ENCODE data around the gene GFOD1.
A peak's percentile ranks its signal among the peaks of the same experiment; 100 is the strongest.
"Not testable (repeated sequence)": the region's sequence is repeated elsewhere in the genome, so short reads cannot be mapped to it uniquely, and the experiment has no call there.

GFOD1 gene

DNA sequence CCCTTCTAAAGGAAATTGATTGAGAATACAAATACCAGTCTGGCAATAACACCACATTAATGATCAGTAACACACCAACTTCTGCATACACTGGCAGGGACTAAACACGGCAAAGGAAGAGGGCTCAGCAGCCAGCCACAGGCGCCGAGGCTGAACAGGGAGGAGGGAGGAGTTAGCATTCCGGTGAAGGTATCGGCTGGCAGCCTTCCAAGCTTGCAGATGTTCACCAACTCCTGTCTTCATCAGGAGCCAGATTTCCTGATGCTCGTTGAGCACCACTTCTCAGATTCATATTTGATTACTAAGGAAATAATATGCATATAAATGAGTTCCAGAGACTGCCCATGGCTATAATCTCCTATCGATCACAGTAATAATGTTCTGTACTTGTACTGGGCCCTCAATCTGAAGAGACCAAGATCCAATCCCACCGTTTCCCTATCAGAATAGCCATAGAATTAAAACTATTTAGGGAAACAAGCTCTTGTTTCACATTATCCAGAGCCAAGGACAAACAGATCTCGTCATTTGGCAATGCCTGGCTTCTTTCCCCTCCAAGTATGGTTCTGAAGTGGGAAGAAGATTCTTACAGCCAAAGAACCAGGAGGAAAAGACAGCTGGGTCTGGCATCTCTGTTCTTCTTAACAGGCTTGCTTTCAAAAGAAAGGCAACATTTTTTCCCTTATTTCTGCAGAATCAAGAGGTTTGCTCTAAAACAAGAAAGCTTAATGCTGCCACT is 42.2 kb downstream of the GFOD1 start:
- DNase-seq (ENCODE audit: low spot score), result peak; percentile 61
- no peak for FAIRE-seq

GRCh38 chr6:13444604-13445003 is 42.8 kb downstream of the GFOD1 start:
- FAIRE-seq (no peak), DNase-seq (ENCODE audit: low spot score) (no peak)

- not testable (repeated sequence) for DNase-seq (ENCODE audit: low spot score); FAIRE-seq
These were observed 43.4 kb downstream of the GFOD1 start for GRCh38 chr6:13443978-13444377.

DNA sequence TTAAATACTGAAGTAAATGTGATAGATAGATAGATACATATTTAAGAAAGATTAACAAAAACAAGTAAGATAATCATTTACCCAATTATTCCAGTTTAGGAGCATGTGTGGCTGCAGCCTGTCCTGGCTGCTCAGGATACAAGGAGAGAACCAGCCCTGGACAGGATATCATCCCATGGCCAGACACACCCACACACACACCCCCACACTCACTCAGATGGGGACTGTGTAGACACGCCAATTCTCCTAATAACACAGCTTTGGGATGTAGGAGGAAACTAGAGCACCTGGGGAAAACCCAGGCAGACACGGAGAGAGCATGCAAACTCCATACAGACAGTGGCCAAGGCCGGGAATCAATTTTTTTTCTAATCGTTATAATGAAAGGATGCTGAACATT is 45.6 kb downstream of the GFOD1 start:
- DNase-seq (ENCODE audit: low spot score), result no peak
- FAIRE-seq, result no peak

DNA sequence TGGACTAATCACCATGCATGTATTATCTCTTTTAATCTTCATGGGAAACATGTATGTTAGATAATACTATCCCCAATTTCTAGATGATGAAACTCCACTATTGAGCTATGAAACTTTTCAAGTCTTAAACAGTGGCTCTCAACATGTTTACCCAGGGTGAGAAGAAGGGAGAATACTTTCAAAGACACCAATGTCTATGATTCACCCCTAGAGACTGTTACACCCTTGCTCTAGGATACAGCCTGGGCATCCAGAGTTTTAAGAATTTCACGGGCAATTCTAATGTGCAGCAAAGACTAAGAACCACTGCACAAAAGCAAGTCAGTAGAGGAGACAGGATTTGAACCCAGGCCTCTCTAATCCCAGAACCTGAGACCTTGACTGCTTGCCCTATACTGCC is 47.8 kb downstream of the GFOD1 start:
- FAIRE-seq (no peak), DNase-seq (ENCODE audit: low spot score) (no peak)

DNA sequence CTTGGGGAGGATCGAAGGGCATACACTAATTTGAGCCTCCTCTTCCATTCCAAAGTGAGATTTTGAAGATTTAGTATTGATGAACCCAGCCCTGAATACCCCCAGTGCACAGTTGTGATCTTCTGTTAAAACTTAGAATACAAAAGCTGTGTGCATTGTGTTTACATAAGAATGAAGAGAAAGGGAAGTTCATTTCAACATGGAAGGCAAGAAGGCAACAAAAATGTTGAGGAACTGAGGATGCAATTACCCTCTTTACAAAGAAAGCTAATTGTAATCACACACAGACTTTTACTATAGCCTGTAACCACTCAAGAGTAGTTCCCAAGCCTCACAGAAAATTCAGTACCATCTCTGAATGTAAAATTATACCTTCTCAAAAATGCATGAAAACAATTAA is 49.3 kb downstream of the GFOD1 start:
- DNase-seq (ENCODE audit: low spot score) (no peak), FAIRE-seq (no peak)

DNA sequence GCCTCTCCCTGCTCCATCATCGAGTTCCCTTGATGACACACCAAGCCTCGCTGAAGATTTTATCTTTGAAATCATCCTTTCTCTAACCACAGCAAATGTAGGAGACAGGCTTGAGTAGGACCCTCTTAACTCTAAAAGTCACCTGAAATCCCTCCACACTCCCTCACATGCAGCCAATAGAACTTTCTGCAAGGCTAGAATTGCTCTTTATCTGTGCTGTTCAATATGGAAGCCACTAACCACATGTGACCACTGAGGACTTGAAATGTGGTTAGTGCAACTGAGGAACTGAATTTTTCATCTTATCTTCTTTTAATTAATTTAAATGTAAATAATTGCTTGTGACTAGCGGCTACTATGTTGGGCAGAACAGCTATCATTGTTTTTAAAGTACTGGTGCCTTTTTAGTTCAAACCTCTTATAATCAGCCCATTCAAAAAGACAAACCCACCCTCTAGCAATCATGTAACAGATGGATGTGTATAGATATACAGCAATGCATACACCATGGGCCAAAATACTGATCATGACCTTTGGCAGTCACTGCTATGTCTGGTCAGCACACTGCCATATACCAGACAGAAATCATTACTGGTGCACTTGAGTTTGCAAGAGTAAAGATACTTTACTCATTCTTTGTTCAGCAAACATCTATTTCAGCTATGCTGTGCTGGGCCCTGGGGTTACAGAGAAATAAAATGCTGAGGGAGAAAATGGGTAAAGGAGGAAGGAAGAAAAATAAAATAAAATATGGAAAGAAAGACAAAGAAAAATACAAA is 50.0 kb downstream of the GFOD1 start:
- DNase-seq (ENCODE audit: low spot score) (no peak), FAIRE-seq (no peak)

DNA sequence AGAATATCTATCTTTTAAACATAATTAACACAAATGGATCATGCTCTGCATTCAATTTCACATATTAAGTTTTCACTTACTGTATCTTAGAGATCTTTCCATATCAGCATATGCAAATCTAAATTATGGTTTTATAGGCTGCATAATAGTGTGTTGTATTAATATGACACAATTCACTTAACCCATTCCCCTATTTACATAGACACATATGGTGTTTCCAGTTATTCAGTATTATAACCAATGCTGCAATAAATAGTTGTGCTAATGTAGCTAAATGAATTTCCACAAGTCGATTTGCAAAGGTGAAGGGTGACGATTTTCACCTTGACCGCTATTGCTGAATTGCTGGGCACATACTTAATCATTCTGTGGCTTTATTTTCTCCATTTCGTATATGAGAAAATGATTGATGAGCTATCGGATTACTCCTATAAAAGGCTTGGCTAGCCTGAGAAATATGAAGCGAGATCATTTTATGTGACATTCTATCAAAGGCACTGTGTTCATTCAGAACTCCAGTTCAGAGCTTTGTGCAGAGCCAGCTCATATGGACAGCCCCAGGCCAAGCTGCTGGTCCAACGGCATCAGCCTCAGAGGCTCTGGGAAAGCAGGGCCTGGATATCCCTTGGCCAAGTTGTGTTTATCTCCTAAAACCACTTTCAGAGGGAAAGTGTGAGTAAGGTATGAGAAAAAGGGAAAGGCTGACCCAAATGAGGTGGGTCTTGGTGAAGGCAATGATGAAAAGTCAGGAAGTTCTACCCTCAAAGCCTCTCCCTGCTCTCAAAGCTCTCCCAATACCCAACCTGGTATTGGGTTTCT is 50.8 kb downstream of the GFOD1 start:
- FAIRE-seq, result no peak
- DNase-seq (ENCODE audit: low spot score), result no peak

- DNase-seq (ENCODE audit: low spot score) (no peak), FAIRE-seq (no peak)
These were observed 51.7 kb downstream of the GFOD1 start for GRCh38 chr6:13435477-13436246.

DNA sequence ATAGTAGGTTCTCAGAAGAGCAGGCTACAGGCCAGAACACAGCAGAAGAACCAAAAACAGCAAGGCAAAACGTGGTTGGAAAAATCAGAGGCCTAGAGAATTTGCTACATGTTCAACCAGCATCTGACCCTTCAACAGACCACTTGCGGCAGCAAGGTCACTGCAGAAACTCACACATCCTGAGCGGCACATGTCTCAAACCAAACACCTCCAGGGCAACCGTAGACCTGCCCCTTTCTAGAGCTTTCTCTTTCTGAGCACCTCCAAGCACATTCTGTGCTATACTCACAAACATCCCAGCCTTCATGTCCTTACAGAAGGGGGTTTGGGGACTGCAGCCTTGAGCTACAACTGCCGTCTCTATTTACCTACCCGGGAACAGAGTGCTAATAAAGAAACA is 52.6 kb downstream of the GFOD1 start:
- FAIRE-seq (no peak), DNase-seq (ENCODE audit: low spot score) (no peak)

DNA sequence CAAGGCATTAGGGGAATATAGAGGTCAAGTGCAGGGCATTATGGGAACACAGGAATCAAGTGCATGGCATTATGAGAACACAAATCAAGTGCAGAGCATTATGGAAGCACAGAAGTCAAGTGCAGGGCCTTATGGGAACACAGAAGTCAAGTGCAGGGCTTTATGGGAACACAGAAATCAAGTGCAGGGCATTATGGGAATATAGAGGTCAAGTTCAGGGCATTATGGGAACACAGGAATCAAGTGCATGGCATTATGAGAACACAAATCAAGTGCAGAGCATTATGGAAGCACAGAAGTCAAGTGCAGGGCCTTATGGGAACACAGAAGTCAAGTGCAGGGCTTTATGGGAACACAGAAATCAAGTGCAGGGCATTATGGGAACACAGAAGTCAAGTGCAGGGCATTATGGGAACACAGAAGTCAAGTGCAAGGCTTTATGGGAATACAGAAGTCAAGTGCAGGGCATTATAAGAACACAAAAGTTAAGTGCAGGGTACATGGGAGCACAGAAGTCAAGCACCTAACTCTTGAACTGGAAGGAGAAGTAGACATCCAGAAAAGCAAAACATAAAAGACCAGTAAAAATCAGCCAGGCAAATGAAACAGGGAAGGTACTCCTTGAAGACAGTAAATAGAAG is 53.1 kb downstream of the GFOD1 start:
- DNase-seq (ENCODE audit: low spot score); FAIRE-seq: not testable (repeated sequence)

DNA sequence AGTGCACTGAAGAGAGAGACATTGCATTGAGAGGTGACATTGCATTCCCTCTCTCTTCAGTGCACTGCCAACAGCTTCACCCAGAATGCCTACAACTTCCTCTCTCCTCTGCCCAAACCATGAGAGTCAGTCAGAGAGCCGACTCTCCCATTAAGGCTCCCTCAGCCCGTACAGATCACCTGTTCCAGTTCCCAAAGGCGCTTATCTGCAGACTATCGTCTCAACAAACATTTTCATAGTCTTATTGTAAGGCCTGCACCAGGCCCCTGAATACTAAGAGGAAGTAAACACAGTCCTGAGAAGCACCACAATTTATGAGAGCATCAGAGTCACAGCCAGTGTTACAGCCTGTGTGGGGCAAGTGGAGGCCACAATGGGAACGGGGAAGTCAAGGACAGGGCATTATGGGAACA is 53.7 kb downstream of the GFOD1 start:
- DNase-seq (ENCODE audit: low spot score), result no peak
- FAIRE-seq, result no peak

DNA sequence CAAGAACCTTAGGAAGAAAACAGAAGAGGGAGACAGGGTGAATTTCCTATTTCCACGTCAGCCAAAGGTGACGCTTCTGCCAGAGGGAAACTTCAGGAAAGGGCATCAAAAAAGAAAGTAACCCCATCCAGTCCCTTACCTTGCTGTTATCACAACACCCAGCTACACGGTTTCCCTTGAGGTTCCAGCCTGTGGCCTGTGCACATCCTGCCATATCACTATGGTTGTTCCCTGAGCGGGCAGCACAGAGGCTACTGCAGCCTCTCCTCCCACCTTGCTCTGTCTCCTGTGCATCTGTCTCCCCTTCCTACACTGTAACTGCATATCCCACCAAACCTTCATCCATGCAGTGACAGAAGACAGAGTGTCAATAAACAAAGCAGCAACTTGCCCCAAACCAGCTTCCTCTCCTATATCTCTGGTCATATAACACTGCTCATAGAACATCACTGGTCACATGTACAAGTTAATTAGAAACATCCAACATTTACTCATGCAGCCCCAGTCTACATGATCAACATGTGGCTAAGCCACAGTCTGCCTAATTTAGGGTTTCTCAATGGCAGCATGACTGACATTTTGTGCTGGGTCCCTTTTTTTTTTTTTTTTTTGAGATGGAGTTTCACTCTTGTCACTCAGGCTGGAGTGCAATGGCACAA is 54.7 kb downstream of the GFOD1 start:
- FAIRE-seq (no peak), DNase-seq (ENCODE audit: low spot score) (no peak)

DNA sequence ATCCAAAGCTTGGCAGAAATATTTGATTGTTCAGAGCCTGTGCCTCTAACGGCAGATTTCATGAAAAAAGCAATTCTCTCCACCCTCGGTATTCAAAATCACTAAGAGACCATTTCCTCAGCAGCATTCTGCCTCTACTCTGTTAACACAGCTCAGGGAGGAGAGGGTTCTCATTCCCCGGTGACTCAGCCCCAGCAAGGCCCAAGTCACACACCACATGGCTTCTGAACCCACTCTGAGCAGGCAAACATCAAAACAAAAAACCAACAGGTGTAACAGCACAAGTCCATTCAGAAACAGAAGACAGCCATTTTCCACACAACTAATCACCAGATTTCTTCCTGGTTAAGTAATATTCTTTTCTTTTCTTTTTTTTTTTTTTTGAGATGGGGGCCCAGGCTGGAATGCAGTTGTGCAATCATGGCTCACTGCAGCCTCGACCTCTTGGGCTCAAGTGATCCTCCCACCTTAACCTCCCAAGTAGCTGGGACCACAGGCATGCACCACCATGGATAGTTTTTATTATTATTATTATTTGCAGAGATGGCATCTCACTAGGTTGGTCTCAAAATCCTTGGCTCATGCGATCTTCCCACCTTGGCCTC is 55.4 kb downstream of the GFOD1 start:
- DNase-seq (ENCODE audit: low spot score), result peak; percentile 58
- FAIRE-seq, result no peak

- FAIRE-seq (no peak), DNase-seq (ENCODE audit: low spot score) (no peak)
These were observed 56.2 kb downstream of the GFOD1 start for GRCh38 chr6:13431059-13431656.

- no peak for FAIRE-seq
These were observed 58.0 kb downstream of the GFOD1 start for GRCh38 chr6:13429406-13429753.

GRCh38 chr6:13428583-13429405 is 58.6 kb downstream of the GFOD1 start:
- DNase-seq (ENCODE audit: low spot score), result no peak
- FAIRE-seq, result no peak

More at GRCh38 chr6:13429406-13429753, 58.0 kb downstream of the GFOD1 start:
- no peak for DNase-seq (ENCODE audit: low spot score)

DNA sequence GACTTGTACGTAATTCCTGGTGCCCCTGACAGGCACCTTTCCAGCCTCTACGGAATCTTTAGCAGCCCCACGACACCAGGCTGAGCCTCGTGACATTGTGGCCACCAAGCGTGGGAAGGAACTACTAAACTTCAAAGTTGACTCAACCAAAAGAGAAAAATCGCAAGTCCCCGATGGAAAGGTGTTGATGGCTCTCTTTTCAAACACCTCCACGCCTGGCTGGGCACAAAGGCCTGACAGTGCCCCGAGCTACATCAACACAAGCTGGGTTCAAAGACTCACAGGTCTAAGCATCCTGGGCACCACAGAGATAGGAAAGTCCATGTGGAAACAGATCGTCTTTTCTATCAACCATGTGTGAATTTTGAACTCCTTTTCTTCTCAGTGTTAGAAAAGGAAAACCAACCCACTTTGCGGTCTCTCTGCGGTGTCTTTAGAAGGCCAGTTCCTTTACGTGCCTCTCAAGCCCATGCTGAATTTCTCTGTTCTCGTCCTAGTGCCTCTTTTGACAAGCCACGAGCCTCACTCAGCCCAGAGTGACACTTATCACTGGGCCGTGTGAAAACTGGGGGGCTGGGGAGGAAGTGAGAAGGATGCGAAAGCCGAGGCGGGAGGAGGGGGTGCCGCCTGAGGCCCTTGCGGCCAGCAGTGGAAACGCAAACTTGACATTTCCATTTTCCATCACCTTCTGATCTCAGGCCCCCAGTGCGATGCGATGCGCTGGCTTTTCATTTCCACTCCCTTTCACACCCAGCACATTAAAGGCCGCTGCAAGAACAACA is 59.4 kb downstream of the GFOD1 start:
- FAIRE-seq (no peak), DNase-seq (ENCODE audit: low spot score) (no peak)
